Esophagus mucosa (tissue), 1 donor: ENCODE data around the gene SEMA4G. TPM values are rescaled to one million over a fixed set of nuclear protein-coding genes. Genes with fewer than 3 reads are reported as not detected.

Experiments
- ATAC-seq: fragments of 200-7000 bp; cut with Tn5 transposase; one replicate; pipeline ENCODE4 v1.9.1; 2020
- total RNA-seq: library from RNA; stranded (reverse); gene quantifications from one replicate; pipeline ENCODE4 v1.2.4, GENCODE V29; 2023
- donor health status: DM: yes; HTN: yes; CAD: no.

The SEMA4G gene, protein sequence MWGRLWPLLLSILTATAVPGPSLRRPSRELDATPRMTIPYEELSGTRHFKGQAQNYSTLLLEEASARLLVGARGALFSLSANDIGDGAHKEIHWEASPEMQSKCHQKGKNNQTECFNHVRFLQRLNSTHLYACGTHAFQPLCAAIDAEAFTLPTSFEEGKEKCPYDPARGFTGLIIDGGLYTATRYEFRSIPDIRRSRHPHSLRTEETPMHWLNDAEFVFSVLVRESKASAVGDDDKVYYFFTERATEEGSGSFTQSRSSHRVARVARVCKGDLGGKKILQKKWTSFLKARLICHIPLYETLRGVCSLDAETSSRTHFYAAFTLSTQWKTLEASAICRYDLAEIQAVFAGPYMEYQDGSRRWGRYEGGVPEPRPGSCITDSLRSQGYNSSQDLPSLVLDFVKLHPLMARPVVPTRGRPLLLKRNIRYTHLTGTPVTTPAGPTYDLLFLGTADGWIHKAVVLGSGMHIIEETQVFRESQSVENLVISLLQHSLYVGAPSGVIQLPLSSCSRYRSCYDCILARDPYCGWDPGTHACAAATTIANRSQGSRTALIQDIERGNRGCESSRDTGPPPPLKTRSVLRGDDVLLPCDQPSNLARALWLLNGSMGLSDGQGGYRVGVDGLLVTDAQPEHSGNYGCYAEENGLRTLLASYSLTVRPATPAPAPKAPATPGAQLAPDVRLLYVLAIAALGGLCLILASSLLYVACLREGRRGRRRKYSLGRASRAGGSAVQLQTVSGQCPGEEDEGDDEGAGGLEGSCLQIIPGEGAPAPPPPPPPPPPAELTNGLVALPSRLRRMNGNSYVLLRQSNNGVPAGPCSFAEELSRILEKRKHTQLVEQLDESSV
- total RNA-seq: 0.96 TPM

- ATAC-seq: peak; percentile 55
Observed at GRCh38 chr10:100969187-100970075, at the start of gene SEMA4G. TSS of gene SEMA4G (plus strand) at chr10:100969504. CDS start at chr10:100972913, 3,409 bp downstream.

- ATAC-seq: no peak
Observed at GRCh38 chr10:100923580-100923979, 45.7 kb upstream of the SEMA4G start.

DNA sequence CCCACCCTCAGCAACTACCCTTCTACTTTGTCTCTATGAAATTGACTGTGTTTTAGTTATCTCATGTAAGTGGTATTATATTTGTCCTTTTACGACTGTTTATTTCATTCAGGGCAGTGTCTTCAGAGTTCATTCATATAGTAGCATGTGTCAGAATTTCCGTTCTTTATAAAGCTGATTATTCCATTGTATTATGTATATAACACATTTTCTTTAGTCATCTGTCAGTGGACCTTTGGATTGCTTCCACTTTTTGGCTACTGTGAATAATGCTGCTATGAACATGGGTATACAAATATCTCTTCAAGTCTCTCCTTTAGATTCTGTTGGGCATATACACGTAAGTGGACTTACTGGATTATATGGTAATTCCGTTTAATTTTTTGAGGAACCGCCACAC is 42.0 kb upstream of the SEMA4G start:
- no peak for ATAC-seq

GRCh38 chr10:100928039-100928438 is 41.3 kb upstream of the SEMA4G start:
- ATAC-seq: no peak

GRCh38 chr10:100930368-100930767 is 38.9 kb upstream of the SEMA4G start:
- no peak for ATAC-seq

DNA sequence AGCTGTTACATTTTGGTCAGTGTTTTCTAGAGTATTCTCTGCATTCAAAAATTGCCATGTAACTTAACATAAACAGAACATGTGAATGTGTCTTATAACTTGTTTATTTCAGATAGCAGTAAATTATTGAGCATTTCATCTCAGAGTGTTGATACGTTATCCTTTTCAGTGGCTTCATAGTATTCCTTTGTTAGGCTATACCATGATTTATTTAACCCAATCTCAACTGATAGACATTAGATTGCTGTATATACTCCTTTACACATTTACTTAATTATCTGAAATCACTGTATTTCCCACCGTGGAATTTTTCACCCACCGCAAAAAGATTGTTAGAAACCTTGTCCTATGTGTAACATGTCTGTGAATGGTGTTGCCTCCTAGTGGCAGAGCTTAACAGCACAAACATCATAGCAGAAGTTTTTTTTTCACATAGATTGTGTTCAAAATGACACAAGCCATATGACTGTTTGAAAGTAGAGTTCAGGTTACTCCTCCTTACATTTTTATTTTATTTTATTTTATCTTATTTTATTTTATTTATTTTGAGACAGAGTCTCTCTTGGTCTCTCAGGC is 35.1 kb upstream of the SEMA4G start:
- ATAC-seq: no peak

- ATAC-seq: no peak
Observed at GRCh38 chr10:100939763-100940344, 29.4 kb upstream of the SEMA4G start.

DNA sequence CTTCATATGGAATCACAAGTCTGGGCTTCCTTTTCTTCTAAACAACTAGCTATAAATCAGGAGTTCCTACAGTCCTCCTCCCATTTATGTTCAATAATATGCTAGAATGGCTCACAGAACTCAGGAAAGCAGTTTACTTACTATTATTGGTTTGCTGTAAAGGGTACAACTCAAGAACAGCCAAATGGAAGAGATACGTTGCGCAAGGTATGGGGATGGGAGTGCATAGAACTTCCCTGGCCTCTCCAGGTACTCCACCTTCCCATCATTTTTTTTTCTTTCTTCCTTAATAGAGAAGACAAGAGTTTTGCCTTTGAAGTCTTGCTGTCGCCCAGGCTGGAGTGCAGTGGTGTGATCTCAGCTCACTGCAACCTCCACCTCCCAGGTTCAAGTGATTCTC is 27.1 kb upstream of the SEMA4G start:
- ATAC-seq: no peak

DNA sequence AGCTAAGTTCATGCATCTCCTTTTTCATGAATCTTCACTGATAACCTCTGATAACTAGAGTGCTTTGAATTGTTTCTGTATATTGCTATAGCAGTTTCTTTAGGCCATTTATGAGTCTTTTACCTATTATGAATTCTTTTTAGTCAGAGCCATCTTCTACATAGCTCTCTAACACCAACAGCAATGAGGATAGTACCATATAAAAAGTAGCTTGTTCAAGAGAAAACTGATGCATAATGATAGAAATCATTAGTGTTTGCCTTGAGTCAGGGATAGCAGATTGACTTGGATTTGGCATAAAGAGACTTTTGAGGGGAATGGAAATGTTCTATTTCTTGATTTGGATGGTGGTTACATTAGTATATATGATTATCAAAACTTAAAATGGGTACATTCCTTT is 25.8 kb upstream of the SEMA4G start:
- no peak for ATAC-seq

GRCh38 chr10:100945754-100946153 is 23.6 kb upstream of the SEMA4G start:
- no peak for ATAC-seq

GRCh38 chr10:100948916-100949315 is 20.4 kb upstream of the SEMA4G start:
- no peak for ATAC-seq

DNA sequence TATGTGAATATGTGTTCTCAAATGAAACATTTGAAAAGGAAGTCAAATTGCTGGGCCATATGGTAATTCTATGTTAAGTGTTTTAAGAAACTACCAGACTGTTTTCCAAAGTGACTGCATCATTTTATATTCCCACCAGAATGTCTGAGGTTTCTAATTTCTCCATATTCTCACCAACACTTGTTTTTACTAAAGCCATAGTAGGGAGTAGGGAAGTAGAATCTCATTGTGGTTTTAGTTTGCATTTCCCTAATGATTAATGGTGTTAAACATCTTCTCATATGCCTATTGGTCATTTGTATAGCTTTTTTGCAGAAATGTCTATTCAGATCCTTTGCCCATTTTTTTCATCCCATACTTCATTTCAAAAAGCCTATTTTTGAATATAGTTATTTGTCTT is 9.1 kb upstream of the SEMA4G start:
- no peak for ATAC-seq

DNA sequence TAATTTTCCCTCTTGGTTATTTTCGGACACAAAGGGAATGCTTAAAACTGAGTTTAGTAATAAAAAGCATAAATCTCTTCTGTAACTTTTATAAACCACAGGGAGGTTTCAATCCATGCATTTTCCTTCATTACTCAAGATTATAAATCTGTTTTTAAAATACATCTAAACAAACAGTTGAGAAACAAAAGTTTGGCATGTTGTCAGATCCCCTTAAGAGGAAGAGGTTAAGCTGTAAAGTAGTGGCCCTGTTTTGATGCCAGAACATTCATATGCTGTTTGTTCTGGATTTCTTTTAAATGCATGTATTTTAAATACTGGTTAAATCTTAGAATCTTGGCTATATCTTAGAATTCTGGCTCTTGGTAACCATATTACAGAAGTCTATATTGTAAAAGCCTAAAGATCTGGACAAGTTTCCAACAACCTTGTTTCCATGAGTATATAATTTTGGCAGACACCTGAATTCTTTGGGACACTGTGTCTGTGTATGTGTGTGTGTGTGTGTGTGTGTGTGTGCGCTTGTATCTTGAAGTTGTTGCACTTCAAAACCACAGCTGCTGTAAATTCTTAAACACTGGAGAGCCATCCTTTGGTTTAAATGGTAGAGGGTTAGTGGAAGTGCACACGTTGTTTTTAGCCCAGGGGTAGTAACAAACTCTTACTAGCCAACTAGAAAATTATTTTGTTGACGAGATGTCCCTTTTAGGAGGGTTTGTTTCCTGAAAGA is 6.8 kb upstream of the SEMA4G start:
- no peak for ATAC-seq

DNA sequence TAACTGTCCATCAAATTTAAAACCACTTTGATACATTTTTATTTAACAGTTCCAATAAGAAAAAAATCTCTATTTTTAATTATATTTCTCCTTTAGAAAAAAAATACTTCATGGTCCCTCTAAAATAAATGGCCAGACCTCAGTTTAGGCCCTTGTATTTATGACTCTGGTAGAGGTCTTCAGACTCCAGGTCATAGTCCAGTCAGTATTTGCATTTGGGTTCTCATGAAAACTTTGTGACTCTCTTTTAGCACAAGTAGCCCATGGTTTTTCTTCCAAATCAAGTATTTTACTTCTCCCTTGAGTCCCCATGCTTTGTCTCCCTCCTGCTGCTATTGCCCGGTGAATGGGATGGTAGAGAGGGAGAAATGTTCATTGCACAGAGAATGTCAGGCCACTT is 5.5 kb upstream of the SEMA4G start:
- ATAC-seq: no peak

DNA sequence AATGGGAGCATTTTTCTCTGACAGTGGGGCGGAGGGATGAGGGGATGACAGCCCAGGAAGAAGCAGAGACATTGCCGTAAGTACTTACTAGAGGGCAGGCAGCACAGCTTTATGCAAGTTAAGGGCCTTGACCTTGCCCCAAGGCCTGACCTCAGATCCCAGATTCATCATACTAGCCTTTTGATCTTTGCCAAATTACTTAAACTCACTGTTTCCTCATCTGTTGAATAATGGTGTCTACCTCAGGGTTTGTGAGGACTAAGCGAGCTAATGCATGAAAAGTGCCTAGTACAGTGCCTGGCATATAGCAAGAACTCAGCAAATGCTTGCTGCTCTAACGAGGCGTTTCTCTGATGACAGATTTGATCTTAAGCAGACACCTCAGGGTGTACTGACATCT is 3.5 kb upstream of the SEMA4G start:
- ATAC-seq: no peak

DNA sequence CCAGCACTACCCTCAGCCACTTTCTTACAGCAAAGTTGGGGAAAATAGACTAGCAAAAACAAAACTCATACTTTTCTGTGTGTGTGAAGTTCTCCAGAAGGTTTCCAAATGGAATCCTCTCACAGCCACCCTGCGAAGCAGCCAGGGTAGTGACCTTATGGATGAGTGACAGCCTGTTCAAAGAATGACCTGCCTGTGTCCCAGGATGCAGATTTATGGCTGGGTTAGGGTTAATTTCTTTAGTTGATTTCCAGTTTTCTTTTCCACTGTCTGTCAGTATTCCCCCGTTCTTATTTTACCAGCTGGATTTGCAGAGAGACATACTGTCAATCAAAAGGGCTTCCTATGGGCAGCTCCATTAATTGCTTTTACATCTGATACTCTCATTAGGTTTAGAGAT is 2.4 kb upstream of the SEMA4G start:
- no peak for ATAC-seq

DNA sequence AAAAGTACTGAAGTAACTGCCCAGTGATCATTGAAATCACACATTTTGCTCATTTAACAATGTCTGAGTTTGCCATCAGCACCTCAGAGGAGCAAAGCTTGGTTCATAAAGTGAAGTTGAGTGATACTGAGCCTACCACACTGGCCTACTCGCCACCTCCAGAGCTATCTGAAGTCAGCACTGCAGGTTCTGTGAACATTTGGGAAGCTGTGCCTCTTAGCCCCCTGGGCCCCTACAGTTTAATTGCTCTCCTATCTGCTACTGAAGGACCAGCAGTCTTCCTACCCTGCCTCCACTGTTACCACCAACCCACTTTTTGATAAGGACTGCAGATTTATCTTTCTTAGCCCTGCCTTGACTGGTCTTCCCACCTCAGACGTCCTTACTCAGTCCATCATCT is 2.0 kb upstream of the SEMA4G start:
- no peak for ATAC-seq

DNA sequence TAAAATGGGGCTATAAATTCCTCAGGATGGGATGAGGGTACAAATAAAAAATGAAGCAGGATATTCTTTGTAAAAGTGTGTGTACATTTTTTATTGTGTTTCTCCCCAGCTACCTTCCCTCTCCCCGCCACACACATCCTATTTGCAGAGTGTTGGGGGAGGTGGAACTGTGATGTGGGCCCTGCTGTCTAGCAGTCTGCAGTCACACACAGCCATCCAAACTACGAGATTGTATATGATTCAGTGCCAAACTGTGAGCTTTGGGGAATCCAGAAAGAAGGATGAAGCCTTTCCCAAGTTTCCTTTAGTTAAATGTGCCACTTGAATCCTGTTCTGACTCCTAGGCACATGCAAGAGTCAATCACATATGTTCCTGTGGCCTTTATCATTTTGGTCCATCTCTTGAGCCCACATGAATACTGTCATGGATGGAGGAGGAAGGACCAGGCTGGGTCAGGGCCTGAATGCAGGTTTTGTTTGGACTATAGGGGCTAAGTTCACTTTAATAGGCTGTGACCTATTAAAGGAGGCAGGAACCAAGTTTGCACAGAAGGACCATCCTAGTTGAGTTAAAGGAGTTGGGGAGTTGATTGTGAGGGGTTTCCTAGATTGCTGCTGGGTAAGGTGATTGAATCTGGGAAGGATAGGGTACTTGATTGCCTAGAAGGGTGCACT is 1.1 kb upstream of the SEMA4G start:
- no peak for ATAC-seq

DNA sequence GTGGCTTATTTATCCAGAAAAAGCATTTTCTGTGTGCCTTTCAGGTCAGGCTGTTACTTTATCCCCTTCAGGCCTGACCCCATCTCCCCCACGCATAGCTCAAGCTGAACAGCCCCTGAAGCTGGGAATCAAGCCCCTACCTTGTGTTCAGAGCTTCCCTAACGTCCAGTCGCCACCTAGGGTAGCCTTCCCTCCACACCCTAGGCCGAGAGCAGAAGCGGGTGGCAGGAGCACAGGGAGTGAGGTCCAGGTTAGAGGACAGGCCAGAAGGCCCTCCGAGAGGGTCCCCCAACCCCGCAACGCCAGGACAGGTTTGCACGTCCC is 479 bp upstream of the SEMA4G start:
- peak; percentile 28 for ATAC-seq

GRCh38 chr10:100970076-100970913 is 991 bp downstream of the SEMA4G start:
- peak; percentile 14 for ATAC-seq
